ENCODE data around the gene SLC5A4. TPM values are rescaled to one million over a fixed set of nuclear protein-coding genes. Genes with fewer than 3 reads are reported as not detected.
A peak's percentile ranks its signal among the peaks of the same experiment; 100 is the strongest.
"Not testable (repeated sequence)": the region's sequence is repeated elsewhere in the genome, so short reads cannot be mapped to it uniquely, and the experiment has no call there.

Gene SLC5A4
- total RNA-seq, 2 experiments from 2014 or later = not detected

GRCh38 chr22:32267011-32267410 is 11.9 kb upstream of the SLC5A4 start:
- intact Hi-C loops (cut with DNase I, micrococcal nuclease) = loop anchor here in 1 of 2 experiments (2.0 to 10.0 kb wide), 3 partner anchors 65 to 290 kb away; partner anchors contain the start of gene FBXO7
- Mint-ChIP-seq H3K4me1 (ENCODE audit: low read depth) (peaks cover 10% of the 10 kb centered on the region), H3K27ac (no peak overlapping the region), H3K36me3 (ENCODE audit: low read depth) (no peaks in the 10 kb centered on the region), H3K4me3 (no peak overlapping the region), H3K27me3 (peaks cover under 1% of the 10 kb centered on the region), H3K9me3 (no peaks in the 10 kb centered on the region)
- Histone ChIP-seq H3K27me3 (ENCODE audit: control insufficient read depth in 1 of 2, insufficient read depth in 2 of 2, low read length in 2 of 2) (no peaks in the 10 kb centered on the region), H3K4me1 (ENCODE audit: insufficient read depth, low read length) (peaks cover 4% of the 10 kb centered on the region), H3K4me3 (ENCODE audit: low read length) (no peak overlapping the region), H3K27ac (ENCODE audit: low read depth in 1 of 2, low read length in 2 of 2) (no peak overlapping the region), H3K36me3 (ENCODE audit: insufficient read depth, low read length) (no peaks in the 10 kb centered on the region), H3K9me3 (ENCODE audit: control insufficient read depth in 1 of 2, insufficient read depth in 1 of 2, low read length in 2 of 2) (no peaks in the 10 kb centered on the region)
- ChIA-PET POLR2A (no interaction called here), CTCF (interaction anchor here (1.1 to 1.7 kb wide), 3 partner anchors 8 to 296 kb away, joined by 3 to 9 read pairs (median 9); no protein-coding TSS in a partner anchor)
- TF ChIP-seq CTCF (IDR thresholded peaks at IDR 0.05) = no peak
- ATAC-seq (ENCODE audit: poor library complexity) (no peak), DNase-seq (no peak)

- DNase-seq = peak; percentile 40 to 81 (median 56)
- Mint-ChIP-seq H3K4me3 (no peak overlapping the region), H3K4me1 (ENCODE audit: low read depth) (peaks cover 10% of the 10 kb centered on the region), H3K9me3 (no peaks in the 10 kb centered on the region), H3K27ac (no peak overlapping the region), H3K36me3 (ENCODE audit: low read depth) (no peaks in the 10 kb centered on the region), H3K27me3 (peaks cover 9% of the 10 kb centered on the region)
- intact Hi-C loops (cut with DNase I, micrococcal nuclease) = loop anchor here (1.0 to 10.0 kb wide), 7 partner anchors 64 to 295 kb away; partner anchors contain the start of gene FBXO7 (in 1 of the 2)
- Histone ChIP-seq H3K9me3 (ENCODE audit: control insufficient read depth in 1 of 2, insufficient read depth in 1 of 2, low read length in 2 of 2) (no peaks in the 10 kb centered on the region), H3K27ac (ENCODE audit: low read depth in 1 of 2, low read length in 2 of 2) (no peak overlapping the region), H3K4me3 (ENCODE audit: low read length) (no peak overlapping the region), H3K4me1 (ENCODE audit: insufficient read depth, low read length) (peaks cover 4% of the 10 kb centered on the region), H3K36me3 (ENCODE audit: insufficient read depth, low read length) (no peaks in the 10 kb centered on the region), H3K27me3 (ENCODE audit: control insufficient read depth in 1 of 2, insufficient read depth in 2 of 2, low read length in 2 of 2) (no peaks in the 10 kb centered on the region)
- peak; percentile 86 for TF ChIP-seq CTCF (IDR thresholded peaks at IDR 0.05)
- ChIA-PET CTCF (interaction anchor here (0.5 to 1.7 kb wide), 15 partner anchors 8 to 562 kb away, joined by 3 to 9 read pairs (median 3); no protein-coding TSS in a partner anchor), POLR2A (no interaction called here)
- peak; percentile 66 for ATAC-seq (ENCODE audit: poor library complexity)
These were observed 11.0 kb upstream of the SLC5A4 start for GRCh38 chr22:32265882-32266767.

- H3K36me3 Mint-ChIP-seq (ENCODE audit: low read depth); POLR2A ChIA-PET; H3K36me3 ChIP-seq (ENCODE audit: insufficient read depth, low read length); ATAC-seq (ENCODE audit: poor library complexity); H3K9me3 ChIP-seq (ENCODE audit: control insufficient read depth in 1 of 2, insufficient read depth in 1 of 2, low read length in 2 of 2); H3K9me3 Mint-ChIP-seq; H3K27me3 ChIP-seq (ENCODE audit: control insufficient read depth in 1 of 2, insufficient read depth in 2 of 2, low read length in 2 of 2); H3K4me1 ChIP-seq (ENCODE audit: insufficient read depth, low read length); DNase-seq; H3K27ac ChIP-seq (ENCODE audit: low read depth in 1 of 2, low read length in 2 of 2); H3K4me3 Mint-ChIP-seq; H3K4me3 ChIP-seq (ENCODE audit: low read length); H3K27ac Mint-ChIP-seq: not testable (repeated sequence)
- H3K4me1 Mint-ChIP-seq (ENCODE audit: low read depth) = peaks cover 10% of the 10 kb centered on the region
- intact Hi-C loops (cut with DNase I, micrococcal nuclease) = loop anchor here in 1 of 2 experiments (2.0 to 10.0 kb wide), 2 partner anchors 211 to 293 kb away; partner anchors contain the start of gene FBXO7
- peaks cover 21% of the 10 kb centered on the region for H3K27me3 Mint-ChIP-seq
- CTCF ChIA-PET = interaction anchor here (0.6 kb wide), 1 partner anchor 41 kb away, joined by 3 read pairs; no protein-coding TSS in a partner anchor
These were observed 8.5 kb upstream of the SLC5A4 start for GRCh38 chr22:32263678-32264077.
